Vagina (tissue), 2 donors: ENCODE data around the gene CIAO2B.

Experiments used
- CTCF ChIP-seq, 3 experiments: fragments of 450-650 bp in 2 of 3; fragments of 200-600 bp in 1 of 3; sonication (generic) in 1 of 3; IDR thresholded peaks; one replicate each; pipeline ENCODE4 v1.5.1; 2017 to 2019; ENCODE audit warnings: antibody characterized with exemption in 3 of 3, mild to moderate bottlenecking in 2 of 3, moderate library complexity in 2 of 3
- POLR2A ChIP-seq, 2 donors: fragments of 450-650 bp; IDR thresholded peaks; one replicate each; pipeline ENCODE4 v1.6.1; 2017; ENCODE audit warnings: antibody characterized with exemption in 2 of 2, mild to moderate bottlenecking in 2 of 2, moderate library complexity in 2 of 2
- POLR2AphosphoS5 ChIP-seq, 2 donors: sonication (generic); formaldehyde crosslinking; IDR thresholded peaks; one replicate each; pipeline ENCODE4 v1.9.0; 2017; ENCODE audit warnings: antibody characterized with exemption in 2 of 2, mild to moderate bottlenecking in 2 of 2, low read depth in 1 of 2; ENCODE audit not compliant: insufficient read depth in 1 of 2

- TF ChIP-seq POLR2A (IDR thresholded peaks at IDR 0.05) (no peak), CTCF (IDR thresholded peaks at IDR 0.05) (no peak), POLR2AphosphoS5 (IDR thresholded peaks at IDR 0.05; ENCODE audit: insufficient read depth in 1 of 2, low read depth in 1 of 2) (no peak)
These were observed 22.4 kb downstream of the CIAO2B start for GRCh38 chr16:66911801-66912200.
